Mucosa of rectum (tissue), 2 donors: ENCODE data around the gene VSIG1.

Source experiments
- H3K27ac ChIP-seq, 2 donors: one replicate each; pipeline ENCODE4 v1.7.0; 2013; ENCODE audit warnings: inconsistent platforms in 2 of 2, low read depth in 2 of 2, low read length in 2 of 2
- H3K27me3 ChIP-seq, 2 donors: one replicate each; pipeline ENCODE4 v1.7.0; 2013; ENCODE audit warnings: low read length in 2 of 2; ENCODE audit not compliant: control insufficient read depth in 2 of 2, insufficient read depth in 2 of 2
- H3K36me3 ChIP-seq, 2 donors: one replicate each; pipeline ENCODE4 v1.7.0; 2013; ENCODE audit warnings: low read length in 2 of 2; ENCODE audit not compliant: control insufficient read depth in 2 of 2, insufficient read depth in 2 of 2
- H3K4me1 ChIP-seq, 2 donors: one replicate each; pipeline ENCODE4 v1.7.0; 2013; ENCODE audit warnings: low read length in 2 of 2, mild to moderate bottlenecking in 1 of 2; ENCODE audit not compliant: control insufficient read depth in 2 of 2, insufficient read depth in 2 of 2
- H3K4me3 ChIP-seq, 2 donors: one replicate each; pipeline ENCODE4 v1.7.0; 2013; ENCODE audit warnings: low read length in 2 of 2
- H3K9ac ChIP-seq, 2 donors: one replicate each; pipeline ENCODE4 v1.7.0; 2013; ENCODE audit warnings: low read length in 2 of 2, low read depth in 1 of 2, mild to moderate bottlenecking in 1 of 2
- H3K9me3 ChIP-seq, 2 donors: one replicate each; pipeline ENCODE4 v1.7.0; 2013; ENCODE audit warnings: low read length in 2 of 2; ENCODE audit not compliant: control insufficient read depth in 2 of 2
- donor health status: healthy.
- donor health status: Normal muscosa, but diverticular disease.

Gene VSIG1

DNA sequence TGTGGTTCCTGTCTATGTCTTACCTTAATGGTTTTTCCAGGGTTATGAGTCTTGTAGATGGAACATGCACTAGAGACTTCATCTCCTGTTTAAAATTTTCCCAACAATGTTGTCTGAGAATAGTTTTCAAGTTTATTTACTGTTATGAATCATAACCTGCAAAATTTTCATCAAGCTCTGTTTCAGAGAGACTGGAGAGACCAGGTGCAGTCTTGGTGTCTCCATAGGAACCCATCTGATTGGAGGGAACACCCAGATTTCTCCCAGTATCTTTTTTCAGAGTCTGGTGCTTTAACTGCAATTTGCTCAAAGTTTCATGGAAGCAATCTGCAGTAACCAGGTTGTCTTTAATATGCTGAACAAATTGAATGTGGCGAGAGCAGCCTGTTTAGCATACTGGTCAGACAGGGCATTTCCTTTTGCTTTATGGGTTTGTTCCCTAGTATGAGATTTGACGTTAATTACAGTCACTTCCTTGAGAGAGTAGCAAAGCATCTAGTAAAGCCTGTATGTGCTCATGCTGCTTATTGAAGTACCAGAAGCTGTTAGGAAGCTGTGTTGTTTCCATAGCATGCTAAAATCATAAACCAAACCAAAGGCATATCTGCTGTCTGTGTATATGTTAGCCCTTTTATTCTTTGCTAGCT, 18.8 kb upstream of the VSIG1 start:
- Histone ChIP-seq H3K27ac (peak overlapping the region; percentile 29 to 41), H3K4me1 (peaks cover 0 to 2% of the 10 kb centered on the region in 2 donors)

DNA sequence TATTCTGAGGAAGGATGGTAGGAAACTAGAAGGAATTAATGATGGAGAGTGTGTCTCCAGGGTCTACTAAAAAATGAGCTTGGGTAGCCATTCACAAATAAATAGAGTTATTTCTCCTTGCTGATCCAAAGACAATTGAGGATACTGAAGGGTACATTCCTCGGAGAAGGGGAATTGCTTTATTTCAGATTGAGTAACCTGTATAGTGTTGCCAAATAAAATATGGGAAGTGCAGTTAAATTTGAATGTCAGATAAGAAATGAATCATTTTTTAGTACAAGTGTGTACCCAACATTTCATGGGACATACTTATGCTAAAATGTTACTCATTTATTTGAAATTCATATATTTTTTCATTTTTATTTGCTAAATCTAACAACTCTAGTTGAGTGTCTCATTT, 16.0 kb upstream of the VSIG1 start:
- Histone ChIP-seq H3K4me3 (no peak overlapping the region), H3K4me1 (peaks cover 4 to 12% of the 10 kb centered on the region in 2 donors), H3K36me3 (no peaks in the 10 kb centered on the region), H3K9me3 (no peaks in the 10 kb centered on the region), H3K27me3 (peaks cover 3 to 6% of the 10 kb centered on the region in 2 donors), H3K27ac (no peak overlapping the region), H3K9ac (no peak overlapping the region)

More for the DNA sequence above, 18.8 kb upstream of the VSIG1 start:
- H3K9me3 ChIP-seq = no peaks in the 10 kb centered on the region
- no peak overlapping the region for H3K4me3 ChIP-seq
- no peaks in the 10 kb centered on the region for H3K36me3 ChIP-seq
- no peak overlapping the region for H3K9ac ChIP-seq
- H3K27me3 ChIP-seq = peaks cover 2 to 3% of the 10 kb centered on the region in 2 donors

DNA sequence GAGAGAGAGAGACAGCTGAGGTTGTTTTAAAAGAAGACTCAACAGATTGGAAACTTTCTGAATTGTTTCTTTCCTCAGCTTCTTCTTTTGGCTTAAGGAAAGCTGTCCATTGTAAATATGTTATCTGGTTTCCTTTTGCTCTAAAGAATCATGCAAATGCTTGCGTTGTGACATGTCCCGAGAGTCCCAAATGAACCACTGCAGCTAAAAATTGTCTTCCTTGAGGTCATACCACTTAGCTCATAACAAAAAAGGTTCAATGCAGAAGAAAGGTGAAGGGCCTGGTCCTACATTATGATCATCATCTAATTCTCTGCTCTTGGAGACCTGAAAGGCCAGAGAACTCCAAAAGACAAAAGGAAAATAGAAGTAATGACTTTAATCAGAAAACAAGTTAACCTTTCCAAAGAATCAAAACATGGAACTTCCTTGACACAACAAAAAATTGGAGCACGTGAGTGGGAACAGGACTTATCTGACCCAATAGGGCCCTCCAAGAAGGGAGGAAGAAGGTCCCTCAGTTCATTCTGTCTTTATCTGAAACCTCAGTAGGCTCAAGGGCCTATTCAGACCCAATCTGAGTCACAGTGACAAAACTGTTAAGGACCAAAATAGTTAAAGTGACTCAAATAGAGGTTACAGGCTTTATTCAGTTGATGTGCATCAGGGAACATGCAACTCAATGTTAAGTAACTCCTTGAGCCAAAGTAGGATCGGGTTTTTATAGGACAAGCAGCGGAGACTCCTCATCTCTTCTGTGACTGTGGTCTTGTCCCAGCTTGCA, 14.7 kb upstream of the VSIG1 start:
- Histone ChIP-seq H3K36me3 (no peaks in the 10 kb centered on the region), H3K27ac (no peak overlapping the region), H3K9me3 (no peaks in the 10 kb centered on the region), H3K4me1 (peaks cover 4 to 18% of the 10 kb centered on the region in 2 donors), H3K9ac (no peak overlapping the region), H3K27me3 (peaks cover 3 to 6% of the 10 kb centered on the region in 2 donors), H3K4me3 (no peak overlapping the region)

DNA sequence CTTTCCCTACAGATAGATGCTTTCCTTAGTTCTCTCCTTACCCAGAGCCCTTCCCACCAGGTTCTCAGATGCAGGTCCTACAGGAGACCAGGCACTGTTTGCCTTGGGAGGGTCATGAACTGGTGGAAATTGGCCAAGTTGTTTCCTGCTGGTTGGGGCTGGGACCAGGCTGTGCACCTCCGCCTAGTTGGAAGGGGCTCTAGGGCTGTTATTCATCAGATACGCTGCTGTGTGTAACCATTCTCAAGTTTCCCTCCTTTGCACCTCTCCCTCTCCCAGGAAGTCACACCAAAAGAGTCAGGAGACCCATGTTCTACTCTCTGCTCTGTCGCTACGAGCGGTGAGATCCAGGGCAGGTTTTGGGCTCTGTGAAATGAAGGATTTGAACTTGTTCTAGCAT, 11.9 kb upstream of the VSIG1 start:
- Histone ChIP-seq H3K27ac (no peak overlapping the region), H3K9me3 (no peaks in the 10 kb centered on the region), H3K4me3 (no peak overlapping the region), H3K4me1 (peaks cover 4 to 24% of the 10 kb centered on the region in 2 donors), H3K9ac (no peak overlapping the region), H3K36me3 (no peaks in the 10 kb centered on the region), H3K27me3 (peaks cover 3 to 4% of the 10 kb centered on the region in 2 donors)

DNA sequence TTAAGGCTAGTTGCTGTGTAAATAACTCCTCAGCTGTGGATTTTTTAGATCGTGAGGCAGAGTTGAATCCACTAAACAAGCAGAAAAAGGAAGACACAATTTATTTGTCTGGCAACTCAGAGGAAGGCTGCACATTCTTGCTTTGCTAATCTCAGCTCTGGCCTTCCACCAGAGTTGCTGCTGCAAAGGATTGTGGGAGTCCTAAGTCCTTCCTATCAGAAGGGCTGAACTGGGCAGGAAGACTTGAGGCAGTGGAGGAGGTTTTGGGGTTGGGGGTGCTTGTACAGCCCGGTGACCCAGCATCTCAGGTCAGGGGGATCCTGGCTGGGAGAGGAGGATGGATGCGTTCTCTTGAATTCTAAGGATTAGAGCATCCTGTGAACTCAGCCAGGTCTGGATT, 11.0 kb upstream of the VSIG1 start:
- H3K36me3 ChIP-seq = no peaks in the 10 kb centered on the region
- no peak overlapping the region for H3K9ac ChIP-seq
- peaks cover 4 to 24% of the 10 kb centered on the region in 2 donors for H3K4me1 ChIP-seq
- no peak overlapping the region for H3K4me3 ChIP-seq
- peaks cover 3 to 4% of the 10 kb centered on the region in 2 donors for H3K27me3 ChIP-seq
- peak overlapping the region in 1 of 2 donors; percentile 7 for H3K27ac ChIP-seq
- no peaks in the 10 kb centered on the region for H3K9me3 ChIP-seq

DNA sequence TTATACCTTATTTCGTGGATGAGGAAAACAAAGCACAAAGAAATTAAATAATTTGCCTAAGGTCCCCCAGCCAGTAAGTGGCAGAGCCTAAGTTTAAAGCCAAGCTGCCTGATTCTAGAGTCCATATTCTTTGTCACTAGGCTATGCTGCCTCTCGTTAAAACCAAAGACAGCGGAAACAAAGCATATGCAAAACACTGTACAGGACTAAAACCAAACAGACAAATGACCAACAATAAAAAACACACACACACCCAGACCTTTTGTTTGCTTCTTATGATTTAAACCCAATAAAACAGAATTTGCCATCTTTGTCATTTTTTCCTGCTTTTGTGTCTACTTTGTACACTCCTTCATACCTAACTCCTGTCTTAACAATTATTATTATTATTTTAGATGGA, 10.1 kb upstream of the VSIG1 start:
- Histone ChIP-seq H3K36me3 (no peaks in the 10 kb centered on the region), H3K27me3 (peaks cover 3 to 4% of the 10 kb centered on the region in 2 donors), H3K9ac (no peak overlapping the region), H3K4me3 (no peak overlapping the region), H3K4me1 (peaks cover 4 to 24% of the 10 kb centered on the region in 2 donors), H3K27ac (no peak overlapping the region), H3K9me3 (no peaks in the 10 kb centered on the region)

DNA sequence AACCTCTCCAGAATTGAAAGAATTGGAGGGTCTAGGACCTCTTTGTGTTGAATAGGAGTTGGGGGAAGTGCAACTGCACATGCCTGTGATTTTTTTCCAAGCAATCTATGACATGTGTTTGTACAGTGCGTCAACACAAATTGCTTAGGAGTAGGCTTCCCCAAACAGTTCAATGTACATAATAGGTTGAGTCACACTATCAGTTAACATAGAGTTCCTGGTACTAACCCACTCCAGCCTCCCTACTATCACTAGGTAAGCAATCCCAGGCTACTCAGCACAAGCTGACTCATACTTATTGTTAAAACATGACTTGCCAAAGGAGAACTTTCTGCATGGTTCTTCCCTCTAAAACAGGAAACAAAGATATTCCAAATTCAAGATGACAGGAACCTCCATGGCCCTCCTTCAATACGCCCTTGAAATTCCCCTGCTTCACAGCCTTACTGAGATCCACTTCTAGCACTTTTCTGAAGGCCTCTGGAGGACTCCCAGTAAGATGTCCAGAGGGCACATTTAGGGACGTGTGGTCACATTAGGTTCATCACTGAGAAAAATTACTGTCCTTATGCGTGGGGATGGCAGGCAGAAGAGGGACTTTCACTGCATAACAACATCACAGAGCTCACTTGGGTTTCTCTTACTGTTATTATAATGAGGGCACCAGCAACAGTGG, 8.4 kb upstream of the VSIG1 start:
- H3K36me3 ChIP-seq = no peaks in the 10 kb centered on the region
- peaks cover 0 to 4% of the 10 kb centered on the region in 2 donors for H3K27me3 ChIP-seq
- H3K4me3 ChIP-seq = no peak overlapping the region
- H3K4me1 ChIP-seq = peaks cover 4 to 24% of the 10 kb centered on the region in 2 donors
- H3K9ac ChIP-seq = no peak overlapping the region
- peak overlapping the region; percentile 62 to 69 for H3K27ac ChIP-seq
- no peaks in the 10 kb centered on the region for H3K9me3 ChIP-seq

DNA sequence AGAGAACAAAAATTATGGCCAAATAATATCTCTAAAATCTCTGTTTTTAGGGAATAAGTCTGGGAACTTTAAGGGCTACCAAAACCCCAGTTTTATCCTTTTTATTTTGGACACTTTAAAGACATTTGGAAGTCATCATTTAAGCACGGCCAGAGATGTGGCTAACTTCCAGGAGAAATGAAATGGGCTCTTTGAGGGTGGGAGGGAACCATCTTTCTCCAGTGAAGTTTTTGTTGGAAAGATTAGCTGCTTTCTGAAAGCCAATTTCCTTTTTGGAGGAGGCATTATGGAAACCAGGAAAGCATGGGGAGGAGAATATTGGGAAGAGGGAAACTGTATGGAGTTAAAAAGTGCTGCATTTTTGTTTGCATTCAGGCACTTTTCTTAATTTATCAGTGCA, 4.8 kb downstream of the VSIG1 start:
- no peak overlapping the region for H3K27ac ChIP-seq
- no peak overlapping the region for H3K9ac ChIP-seq
- H3K9me3 ChIP-seq = no peaks in the 10 kb centered on the region
- H3K4me1 ChIP-seq = no peaks in the 10 kb centered on the region
- H3K36me3 ChIP-seq = no peaks in the 10 kb centered on the region
- H3K27me3 ChIP-seq = no peaks in the 10 kb centered on the region
- H3K4me3 ChIP-seq = no peak overlapping the region

DNA sequence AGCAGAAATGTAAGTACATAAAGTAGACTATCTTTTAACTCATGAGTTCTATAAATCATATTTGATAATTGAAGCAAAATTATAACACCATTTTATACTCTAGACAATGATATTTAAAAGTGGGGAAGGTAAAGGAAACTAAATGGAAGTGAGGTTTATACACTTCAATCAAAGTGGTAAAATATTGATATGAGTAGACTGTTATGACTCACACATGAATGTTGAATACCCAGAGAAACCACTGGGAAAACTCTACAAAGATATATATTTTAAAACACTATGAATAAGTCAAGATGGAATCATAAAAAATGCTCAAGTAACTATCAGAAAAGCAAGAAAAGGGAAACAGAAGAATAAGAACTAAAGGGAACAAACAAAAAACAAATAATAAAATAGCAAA, 8.4 kb downstream of the VSIG1 start:
- no peaks in the 10 kb centered on the region for H3K4me1 ChIP-seq
- no peaks in the 10 kb centered on the region for H3K36me3 ChIP-seq
- no peak overlapping the region for H3K9ac ChIP-seq
- no peak overlapping the region for H3K27ac ChIP-seq
- H3K9me3 ChIP-seq = no peaks in the 10 kb centered on the region
- no peak overlapping the region for H3K4me3 ChIP-seq
- no peaks in the 10 kb centered on the region for H3K27me3 ChIP-seq

DNA sequence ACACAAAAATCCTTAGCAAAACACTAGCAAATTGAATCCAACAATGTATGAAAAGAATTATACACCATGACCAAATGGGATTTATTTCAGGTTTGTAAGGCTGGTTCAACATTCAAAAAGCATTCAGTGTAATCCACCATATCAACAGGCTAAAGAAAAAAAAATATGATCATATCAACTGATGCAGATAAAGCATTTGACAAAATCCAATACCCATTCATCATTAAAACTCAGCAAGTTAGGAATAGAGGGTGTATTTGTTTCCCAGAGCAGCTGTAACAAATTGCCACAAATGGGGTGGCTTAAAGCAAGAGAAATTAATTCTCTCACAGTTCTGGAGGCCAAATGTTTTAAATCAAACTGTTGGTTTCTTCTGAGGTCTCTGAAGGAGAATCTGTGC, 10.7 kb downstream of the VSIG1 start:
- no peaks in the 10 kb centered on the region for H3K36me3 ChIP-seq

More for the DNA sequence above, 10.7 kb downstream of the VSIG1 start:
- Histone ChIP-seq H3K9me3 (no peaks in the 10 kb centered on the region), H3K4me3 (no peak overlapping the region), H3K9ac (no peak overlapping the region), H3K27ac (no peak overlapping the region), H3K27me3 (peaks cover 0 to 3% of the 10 kb centered on the region in 2 donors), H3K4me1 (no peaks in the 10 kb centered on the region)
